HG03060 (cell line): ENCODE data around the gene TMEM167B.

Experiments used
- ATAC-seq: cut with Tn5 transposase; IDR thresholded peaks from one replicate; pipeline ENCODE4 v1.9.1; 2021; ENCODE audit warnings: low read depth, moderate number of reproducible peaks; ENCODE audit not compliant: unreplicated experiment

The TMEM167B gene

DNA sequence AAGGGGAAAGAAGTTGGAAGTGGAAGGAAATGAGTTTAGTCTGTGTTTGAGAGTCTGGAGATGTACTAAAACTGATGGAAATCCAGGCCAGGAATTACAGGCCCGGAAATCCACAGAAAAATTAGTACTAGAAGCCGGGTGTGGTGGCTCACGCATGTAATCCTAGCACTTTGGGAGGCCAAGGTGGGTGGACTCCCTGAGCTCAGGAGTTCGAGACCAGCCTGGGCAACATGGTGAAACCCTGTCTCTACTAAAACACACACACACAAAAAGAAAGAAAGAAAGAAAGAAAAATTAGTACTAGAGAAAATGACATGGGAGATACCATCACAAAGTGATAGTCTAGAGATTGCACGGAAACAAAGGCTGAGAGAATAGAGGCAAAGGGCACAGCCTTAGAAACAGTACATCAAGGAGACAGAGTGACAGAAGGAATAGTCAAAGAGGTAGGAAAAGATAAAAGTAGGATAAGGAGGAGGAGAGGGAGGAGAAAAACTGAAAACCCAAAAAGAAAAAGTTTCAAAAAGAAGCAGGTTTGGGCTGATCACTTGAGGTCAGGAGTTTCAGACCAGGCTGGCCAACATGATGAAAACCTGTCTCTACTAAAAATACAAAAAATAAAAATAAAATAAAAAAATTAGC lies 10.0 kb upstream of the TMEM167B start:
- ATAC-seq: no peak

GRCh38 chr1:109083501-109083900 lies 7.1 kb upstream of the TMEM167B start:
- ATAC-seq: no peak

GRCh38 chr1:109083923-109084322 lies 6.6 kb upstream of the TMEM167B start:
- no peak for ATAC-seq

- no peak for ATAC-seq
These were observed 5.7 kb upstream of the TMEM167B start for GRCh38 chr1:109084563-109085517.

DNA sequence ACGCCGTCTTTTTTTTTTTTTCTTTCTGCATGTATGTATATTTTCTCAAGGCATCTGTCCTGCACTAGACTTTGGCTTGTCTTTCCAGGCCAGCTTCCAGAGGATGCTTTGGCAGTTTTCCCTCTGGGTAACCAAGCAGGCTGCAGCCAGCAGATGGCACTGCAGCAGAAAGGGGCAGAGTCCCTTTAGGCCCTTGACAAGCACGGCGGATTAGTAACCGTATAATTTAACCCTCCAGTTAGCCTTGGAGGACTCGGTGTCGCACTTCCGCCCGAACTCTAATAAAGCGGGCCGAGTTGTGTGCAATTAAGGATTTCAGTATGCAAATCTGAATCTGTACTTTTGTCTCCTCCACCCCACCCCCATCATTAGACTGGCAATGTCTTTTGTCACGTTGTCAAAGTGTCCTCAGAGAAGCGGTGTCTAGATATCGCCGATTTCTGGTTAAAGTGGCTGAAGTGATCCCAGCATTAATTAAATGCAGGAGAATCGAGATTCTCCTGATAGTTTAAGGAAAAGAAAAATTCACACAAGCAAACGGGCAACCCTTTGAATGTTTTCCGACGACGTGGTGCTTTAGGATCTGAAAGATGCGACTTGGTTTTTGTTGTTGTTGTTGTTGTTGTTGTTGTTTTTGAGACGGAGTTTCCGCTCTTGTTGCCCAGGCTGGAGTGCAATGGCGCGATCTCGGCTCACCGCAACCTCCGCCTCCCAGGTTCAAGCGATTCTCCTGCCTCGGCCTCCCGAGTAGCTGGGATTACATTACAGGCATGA lies 1.1 kb upstream of the TMEM167B start:
- ATAC-seq: no peak

DNA sequence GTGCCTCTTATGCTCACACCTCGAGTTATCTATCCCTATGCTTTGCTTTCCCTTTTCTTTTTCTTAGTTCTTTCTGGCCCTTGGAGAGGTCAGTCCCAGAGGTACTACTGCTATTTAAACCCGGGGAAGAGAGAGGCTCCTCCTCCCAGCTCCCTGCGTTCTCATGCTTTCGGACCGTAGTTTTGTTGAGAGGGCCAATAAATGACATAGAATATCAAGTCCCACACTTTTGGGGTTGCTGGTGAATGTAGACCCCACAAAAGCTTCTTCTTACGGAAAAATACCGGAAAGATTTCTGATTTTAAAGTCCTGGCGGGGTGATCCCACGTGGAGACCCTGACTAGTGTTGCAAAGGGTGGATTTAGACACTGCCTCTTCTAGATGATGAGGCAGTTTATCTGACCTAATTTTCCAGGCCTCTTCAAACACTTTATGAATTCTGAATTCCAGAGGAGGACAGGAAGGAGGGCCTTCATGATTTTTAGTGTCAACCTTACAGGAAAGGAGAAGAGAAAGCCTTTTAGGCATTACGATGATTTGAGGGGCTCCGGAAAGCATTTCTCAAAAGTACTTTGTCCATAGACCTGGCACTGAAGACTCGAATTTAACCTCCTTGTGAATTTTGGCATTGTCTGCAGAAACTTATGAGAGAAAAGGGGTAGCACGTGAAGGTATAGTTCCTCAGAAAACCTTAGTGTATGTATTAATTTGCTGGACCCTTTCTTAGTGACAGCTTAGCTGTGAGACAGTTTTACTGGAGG lies 694 bp downstream of the TMEM167B start:
- peak; percentile 16 for ATAC-seq

GRCh38 chr1:109091839-109092193 lies 1.3 kb downstream of the TMEM167B start:
- ATAC-seq: no peak

DNA sequence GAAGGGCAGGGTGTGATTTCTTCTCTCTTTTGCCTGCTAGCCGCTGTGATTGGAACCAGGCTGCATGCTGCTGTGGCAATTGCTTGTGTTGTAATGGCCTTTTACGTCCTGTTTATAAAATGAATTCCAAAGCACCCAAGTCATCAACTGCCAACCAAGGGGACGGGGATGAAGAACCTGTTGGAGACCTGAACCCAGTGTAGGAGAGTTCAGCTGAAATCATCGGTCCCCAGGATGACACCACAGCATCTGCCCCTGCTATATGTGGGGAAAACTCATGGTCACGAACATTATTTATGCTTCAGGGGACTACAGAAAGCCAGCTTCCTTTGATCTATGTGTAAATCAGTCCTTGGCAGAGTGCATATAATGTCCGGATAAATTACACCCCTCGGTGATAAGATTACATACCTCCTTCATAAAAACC lies 3.8 kb downstream of the TMEM167B start:
- ATAC-seq: no peak

GRCh38 chr1:109094871-109095270 lies 4.3 kb downstream of the TMEM167B start:
- no peak for ATAC-seq

GRCh38 chr1:109095631-109096030 lies 5.1 kb downstream of the TMEM167B start:
- ATAC-seq: no peak

GRCh38 chr1:109096120-109096519 lies 5.6 kb downstream of the TMEM167B start:
- ATAC-seq: no peak

DNA sequence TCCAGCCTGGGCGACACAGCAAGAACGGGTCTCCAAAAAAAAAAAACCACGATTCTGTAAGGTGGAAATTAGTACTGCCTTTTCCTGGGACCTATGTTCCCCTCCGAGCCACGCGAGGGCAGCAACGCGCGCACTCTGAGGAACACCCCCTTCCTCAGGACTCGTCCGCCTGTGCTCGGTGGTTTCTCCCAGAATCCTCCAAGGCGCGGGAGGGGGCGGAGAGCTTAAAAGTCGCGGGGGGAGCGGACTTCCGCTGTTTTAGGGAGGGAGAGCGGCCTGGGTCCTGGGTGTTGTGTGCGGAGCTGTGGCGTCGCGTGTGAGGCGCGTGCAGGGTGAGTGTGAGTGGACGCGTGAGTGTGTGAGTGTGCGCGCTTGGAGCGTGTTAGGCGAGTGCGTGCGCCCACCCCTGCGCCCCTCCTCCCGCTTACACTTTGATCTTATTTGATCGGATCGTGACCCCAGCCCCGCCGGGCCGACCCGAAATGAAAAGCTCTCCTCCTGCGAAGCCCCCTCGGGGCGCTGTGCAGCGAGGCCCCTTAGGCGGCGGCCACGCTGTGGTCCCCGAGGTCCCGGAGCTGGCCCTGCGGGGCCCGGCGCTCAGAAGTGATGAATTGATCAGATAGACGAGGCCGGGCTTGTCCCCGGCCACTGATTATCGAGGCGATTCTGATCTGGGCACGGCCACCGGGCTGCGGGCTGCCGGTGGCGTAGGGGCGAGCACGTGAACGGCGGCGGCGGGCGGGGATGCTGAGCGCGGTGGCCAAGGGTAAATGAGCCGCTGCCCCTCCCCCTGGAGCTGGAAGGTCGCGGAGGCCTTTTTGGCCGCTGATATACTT lies 9.6 kb downstream of the TMEM167B start:
- peak; percentile 86 for ATAC-seq

GRCh38 chr1:109104364-109105151 lies 14.0 kb downstream of the TMEM167B start:
- no peak for ATAC-seq

DNA sequence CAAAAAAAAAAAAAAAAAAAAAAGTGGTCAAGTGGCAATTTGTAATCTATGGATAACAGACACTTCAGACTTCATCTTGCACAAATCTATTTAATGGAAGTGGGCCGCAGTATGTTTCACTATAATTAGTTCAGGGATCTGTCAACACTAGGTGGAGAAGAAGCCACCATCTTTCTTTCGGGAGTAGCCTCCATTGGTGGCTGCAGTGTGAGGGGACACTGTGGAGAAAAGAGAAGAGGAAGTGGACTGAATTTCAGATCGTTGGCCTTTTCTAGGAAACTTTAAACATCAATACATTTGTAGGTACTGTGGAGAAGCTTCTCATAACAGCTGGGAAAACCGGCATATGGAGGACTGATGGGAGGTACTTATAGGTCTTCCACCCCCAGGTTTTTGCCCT lies 15.3 kb downstream of the TMEM167B start:
- ATAC-seq: no peak

GRCh38 chr1:109107785-109108184 lies 17.2 kb downstream of the TMEM167B start:
- no peak for ATAC-seq

DNA sequence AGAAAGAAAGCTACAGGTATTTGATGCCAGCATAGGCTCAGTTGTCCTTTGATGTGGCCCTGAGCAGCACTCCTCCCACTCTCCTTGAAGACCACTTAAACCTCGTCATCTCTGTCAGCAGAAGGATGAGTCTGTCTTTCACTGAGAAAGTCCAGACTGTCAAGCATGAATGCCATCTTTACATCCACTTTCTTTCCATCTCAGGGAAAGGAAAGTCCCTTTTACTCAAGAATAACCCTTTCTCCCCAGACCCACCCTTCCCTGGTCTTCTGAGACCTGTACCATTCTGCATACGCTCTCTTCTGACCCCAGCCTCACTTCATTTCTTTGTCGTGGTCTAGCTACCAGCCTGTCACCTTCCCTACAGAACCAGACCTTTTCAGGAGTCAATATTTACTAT lies 19.3 kb downstream of the TMEM167B start:
- no peak for ATAC-seq

GRCh38 chr1:109111386-109112055 lies 21.0 kb downstream of the TMEM167B start:
- ATAC-seq: no peak

GRCh38 chr1:109112056-109112651 lies 21.6 kb downstream of the TMEM167B start:
- ATAC-seq: peak; percentile 51
